GM12873 (cell line): ENCODE measurements around the gene TKT.

ENCODE experiments used
- TF ChIP-seq, protein P1 (sequence below): IDR thresholded peaks from 2 replicates; pipeline ENCODE4 v1.5.1; 2012; ENCODE audit warnings: low read depth, mild to moderate bottlenecking, moderate library complexity, low read length, control low read depth; ENCODE audit not compliant: insufficient read depth; ENCODE audit errors: missing control alignments

TKT gene

DNA sequence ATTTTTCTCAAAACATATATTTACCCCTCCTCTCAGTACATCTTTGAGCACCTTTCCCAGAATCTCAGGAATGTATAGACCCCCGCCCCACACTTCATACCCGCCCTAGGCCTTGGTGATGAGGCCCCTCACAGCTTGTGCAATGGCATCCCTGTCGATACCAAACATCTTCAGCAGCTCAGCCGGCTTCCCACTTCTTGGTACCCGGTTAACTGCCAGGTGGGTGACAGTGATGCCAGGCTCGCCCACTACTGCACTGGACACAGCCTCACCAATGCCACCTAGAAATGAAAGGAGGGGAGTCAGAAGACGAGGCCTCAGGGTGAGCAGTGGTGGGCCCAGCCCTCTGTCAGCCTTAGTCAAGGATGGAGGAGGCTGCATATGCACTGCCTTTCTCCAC is 30.2 kb downstream of the TKT start:
- TF ChIP-seq, protein P1, sequence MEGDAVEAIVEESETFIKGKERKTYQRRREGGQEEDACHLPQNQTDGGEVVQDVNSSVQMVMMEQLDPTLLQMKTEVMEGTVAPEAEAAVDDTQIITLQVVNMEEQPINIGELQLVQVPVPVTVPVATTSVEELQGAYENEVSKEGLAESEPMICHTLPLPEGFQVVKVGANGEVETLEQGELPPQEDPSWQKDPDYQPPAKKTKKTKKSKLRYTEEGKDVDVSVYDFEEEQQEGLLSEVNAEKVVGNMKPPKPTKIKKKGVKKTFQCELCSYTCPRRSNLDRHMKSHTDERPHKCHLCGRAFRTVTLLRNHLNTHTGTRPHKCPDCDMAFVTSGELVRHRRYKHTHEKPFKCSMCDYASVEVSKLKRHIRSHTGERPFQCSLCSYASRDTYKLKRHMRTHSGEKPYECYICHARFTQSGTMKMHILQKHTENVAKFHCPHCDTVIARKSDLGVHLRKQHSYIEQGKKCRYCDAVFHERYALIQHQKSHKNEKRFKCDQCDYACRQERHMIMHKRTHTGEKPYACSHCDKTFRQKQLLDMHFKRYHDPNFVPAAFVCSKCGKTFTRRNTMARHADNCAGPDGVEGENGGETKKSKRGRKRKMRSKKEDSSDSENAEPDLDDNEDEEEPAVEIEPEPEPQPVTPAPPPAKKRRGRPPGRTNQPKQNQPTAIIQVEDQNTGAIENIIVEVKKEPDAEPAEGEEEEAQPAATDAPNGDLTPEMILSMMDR, result no peak

DNA sequence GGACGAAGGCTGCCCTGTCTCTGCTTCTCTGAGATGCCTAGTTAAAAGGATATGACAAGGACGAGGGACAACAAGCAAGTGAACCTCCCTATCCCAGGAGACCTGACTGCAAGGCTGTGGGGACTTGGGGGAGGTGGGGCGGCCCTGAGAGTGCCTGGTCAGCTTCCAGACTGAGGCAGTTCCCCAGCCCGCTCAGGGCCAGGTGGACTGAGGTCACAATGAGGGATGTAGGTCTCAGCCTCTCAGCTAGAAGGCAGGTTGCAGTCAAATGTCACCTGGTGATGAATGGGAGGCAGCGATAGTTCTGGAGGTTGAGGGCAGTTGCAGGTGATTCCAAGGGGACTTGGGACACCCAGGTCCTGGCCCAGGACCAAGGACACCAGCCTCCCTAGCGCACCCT is 30.6 kb downstream of the TKT start:
- TF ChIP-seq, protein P1, result no peak

DNA sequence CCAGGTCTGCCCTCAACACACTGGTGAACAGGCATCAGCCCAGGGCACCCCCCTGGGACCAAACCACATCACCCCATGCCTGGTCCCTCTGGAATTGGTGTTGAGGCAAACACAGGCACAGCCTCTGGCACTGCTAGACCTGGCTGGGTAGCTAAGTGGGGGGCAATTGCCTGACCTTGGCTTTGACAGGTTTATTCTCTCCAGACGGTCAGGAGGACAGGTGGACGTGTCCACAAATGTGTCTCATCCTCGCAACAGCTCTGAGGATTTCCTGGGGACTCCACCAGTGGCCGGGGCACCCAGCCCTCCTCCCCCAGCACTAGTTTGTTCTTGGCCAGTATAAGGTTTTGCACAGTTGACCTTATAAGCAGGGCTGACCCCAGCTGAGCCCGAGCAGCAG is 31.3 kb downstream of the TKT start:
- TF ChIP-seq, protein P1, result no peak

DNA sequence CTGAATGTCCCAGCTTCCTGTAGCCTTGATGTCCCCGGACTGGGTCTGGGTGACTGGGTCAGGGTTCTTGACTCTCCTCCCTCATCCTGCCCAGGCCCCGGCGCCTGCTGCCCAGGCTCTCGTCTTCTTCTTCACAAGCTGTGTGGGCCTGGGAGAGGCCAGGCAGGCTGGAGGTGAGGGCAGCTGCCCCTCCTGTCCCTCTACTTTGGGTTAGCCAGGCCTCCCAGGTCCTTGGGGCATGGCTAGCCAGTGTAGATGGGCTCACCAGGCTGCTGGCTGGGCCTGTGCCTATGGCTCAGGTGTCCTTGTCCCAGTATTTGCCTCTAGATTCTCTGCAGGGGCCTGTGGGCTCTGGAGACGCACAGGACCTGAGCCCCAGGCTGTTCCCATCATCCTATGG is 31.8 kb downstream of the TKT start:
- TF ChIP-seq, protein P1, result no peak

DNA sequence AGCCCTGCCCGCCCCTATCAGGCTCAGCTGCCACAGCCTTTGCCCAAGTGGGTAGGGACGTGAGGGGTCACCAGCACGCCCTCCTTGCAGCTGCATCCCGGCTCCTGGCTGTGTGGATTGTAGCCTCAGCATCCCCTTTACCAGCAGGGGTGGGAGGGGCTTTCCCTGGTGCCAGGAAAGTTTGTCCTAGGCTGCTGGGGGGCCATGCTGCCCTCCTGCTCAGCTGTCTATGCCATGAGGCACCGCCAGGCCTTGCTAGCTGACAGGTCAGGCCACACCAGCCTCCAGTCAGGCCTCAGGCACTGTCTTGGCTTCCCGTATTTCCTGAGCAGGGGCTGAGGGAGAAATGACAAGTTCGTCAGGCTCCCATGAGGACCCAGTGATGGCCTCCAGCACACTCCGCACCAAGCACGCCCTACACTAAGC is 32.3 kb downstream of the TKT start:
- TF ChIP-seq, protein P1, result no peak

DNA sequence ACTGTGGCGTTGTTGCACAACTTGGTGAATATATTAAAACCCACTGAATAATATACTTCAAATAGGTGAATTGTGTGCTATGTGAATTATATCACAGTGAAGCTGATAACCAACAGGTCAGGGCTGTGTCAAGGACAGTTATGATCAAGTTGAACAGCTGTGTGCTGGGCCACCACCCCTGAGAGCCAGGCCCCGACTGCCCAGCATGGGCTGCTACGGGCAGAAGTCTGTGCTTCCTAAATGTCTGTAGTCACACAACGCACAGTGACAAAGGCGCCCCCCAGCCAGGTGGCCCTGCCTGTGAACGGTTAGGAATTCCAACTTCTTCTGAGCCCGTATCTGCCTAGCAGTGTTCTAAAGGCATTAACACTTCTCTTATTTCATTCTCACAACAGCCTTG is 32.8 kb downstream of the TKT start:
- TF ChIP-seq, protein P1, result no peak

DNA sequence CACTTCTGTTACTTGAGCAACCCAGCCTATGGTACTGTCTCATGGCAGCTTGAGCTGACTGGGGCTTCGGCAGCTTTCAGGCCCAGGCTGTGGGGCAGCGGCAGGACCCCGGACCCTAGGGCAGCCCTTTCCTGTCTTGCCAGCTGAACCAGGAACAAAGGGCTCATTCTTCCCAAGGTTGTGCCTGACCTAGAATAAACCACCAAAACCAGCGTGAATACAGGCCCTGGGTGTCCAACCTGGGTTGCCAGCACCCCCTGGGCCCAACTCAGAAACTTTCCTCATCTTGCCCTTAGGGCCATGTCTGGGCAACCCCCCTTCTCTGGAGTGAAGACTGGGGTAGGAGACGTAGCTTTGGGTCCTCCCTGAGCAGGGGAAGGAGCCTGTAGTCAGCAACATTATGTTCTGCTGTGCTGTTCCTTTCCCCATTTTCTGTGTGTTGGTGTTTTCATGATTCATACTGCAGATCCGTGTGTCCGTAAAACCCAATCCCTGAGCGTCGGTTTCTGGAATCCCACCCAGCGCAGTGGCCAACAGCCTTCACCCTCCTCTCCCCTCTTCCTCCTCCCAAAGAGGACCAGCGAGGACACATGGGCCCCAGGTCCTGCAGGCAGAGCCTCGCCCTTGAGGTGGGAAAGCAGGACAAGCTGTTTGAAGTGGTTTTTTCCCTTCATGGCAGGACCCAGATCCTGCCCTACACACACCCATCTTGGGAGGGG is 33.5 kb downstream of the TKT start:
- TF ChIP-seq, protein P1, result no peak

DNA sequence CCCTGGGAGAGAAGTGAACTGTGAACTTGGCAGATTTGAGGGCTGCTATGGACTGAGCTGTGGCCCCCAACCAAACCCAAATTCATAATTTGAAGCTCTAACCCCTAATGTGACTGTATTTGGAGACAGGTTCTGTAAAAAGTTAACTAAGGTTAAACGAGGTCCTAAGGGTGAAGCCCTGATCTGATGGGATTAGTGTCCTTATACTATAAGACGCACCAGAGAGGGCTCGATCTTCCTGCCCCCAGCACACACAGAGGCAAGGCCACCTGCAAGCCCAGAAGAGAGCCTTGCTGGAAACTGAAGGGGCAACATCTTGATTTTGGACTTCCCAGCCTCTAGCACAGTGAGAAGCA is 34.0 kb downstream of the TKT start:
- TF ChIP-seq, protein P1, result no peak
